GM21723 (cell line): ENCODE results near the gene KHDC4.

Source experiments
- ATAC-seq: cut with Tn5 transposase; IDR thresholded peaks from one replicate; pipeline ENCODE4 v1.9.1; 2021; ENCODE audit warnings: mild to moderate bottlenecking, moderate library complexity; ENCODE audit not compliant: unreplicated experiment

Gene KHDC4

GRCh38 chr1:155877945-155878344, 56.3 kb downstream of the KHDC4 start:
- no peak for ATAC-seq

GRCh38 chr1:155873860-155874259, 60.4 kb downstream of the KHDC4 start:
- no peak for ATAC-seq

DNA sequence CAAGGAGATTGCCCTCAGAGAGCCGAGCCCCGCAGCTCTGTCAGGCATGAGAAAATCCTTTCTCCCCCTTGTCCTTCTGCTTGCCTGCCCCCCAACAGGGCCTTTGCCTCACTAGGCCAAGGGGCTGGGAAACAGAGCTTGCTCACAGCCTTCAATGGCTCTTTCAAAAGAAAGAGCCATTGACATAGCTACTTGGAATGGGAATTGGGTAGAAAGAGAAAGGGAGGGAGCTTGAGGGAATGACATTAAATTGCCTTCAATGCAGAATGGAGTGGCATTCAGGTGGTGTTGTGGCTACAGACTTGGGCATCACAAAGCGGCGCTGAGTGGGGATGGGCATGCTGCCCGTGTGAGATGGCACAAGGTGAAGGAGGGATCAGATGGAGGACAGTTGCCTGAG, 61.7 kb downstream of the KHDC4 start:
- ATAC-seq: no peak

DNA sequence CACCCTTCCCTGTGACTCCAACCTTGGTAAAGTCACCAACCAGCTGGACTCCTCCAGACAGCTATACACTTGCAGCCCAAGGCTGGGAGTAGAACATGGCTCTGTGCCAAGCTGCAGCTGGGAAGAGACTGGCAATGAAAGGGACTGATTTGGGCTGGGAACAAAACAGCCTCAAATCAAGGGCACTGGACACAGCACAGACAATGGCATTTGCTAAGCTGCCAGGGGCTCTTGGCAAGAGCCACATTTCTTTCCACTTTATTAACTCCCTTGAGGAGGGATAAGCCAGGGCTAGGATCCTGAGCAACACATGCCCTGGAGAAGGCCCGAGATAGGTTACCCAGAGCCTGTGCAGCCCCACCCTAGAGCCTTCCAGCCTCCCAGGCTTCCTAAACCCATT, 62.8 kb downstream of the KHDC4 start:
- no peak for ATAC-seq

DNA sequence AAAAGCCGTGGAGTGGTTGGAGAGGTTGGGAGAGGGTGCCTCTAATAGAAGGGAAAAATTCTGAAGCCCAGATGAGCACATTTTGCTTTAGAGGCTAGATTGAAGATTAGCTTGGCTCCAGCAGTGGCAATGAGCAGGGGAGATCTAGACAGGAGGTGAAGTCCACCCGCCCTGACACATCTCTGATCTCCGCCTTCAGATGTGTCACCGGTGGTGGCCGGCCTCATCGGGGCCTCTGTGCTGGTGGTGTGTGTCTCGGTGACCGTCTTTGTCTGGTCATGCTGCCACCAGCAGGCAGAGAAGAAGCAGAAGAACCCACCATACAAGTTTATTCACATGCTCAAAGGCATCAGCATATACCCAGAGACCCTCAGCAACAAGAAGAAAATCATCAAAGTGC, 66.4 kb downstream of the KHDC4 start:
- ATAC-seq: no peak

DNA sequence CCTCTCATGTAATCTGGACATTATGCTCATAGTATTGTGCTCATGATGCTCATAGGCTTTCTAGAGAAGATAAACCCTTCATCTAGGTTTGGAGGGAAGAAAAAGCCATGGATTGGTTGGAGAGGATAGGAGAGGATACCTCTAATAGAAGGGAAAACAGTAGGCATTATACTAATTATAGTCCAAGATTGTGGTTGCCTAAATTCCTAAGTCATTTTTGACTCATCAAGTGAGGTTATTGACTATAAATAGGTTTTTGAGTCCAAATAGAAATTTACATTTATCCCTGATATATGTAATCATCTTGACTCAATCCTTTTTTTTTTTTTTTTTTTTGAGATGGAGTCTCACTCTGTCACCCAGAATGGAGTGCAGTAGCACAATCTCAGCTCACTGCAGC, 69.8 kb downstream of the KHDC4 start:
- ATAC-seq: no peak
